Mesendoderm (in vitro differentiated cells): ENCODE measurements around the gene BRCA1.

Experiments used
- DNase-seq: peaks from one replicate; pipeline ENCODE4 v3.0.0; 2013
- H2AK5ac ChIP-seq: 2 replicates; pipeline ENCODE4 v1.6.1; 2013; ENCODE audit warnings: low read length, inconsistent platforms
- H2BK120ac ChIP-seq: 2 replicates; pipeline ENCODE4 v1.6.1; 2013; ENCODE audit warnings: low read depth, mild to moderate bottlenecking, low read length, moderate library complexity, mixed read lengths
- H2BK15ac ChIP-seq: replicated peaks from 2 replicates; pipeline ENCODE4 v1.6.1; 2013; ENCODE audit warnings: low read depth, mild to moderate bottlenecking, moderate library complexity
- H2BK5ac ChIP-seq: 2 replicates; pipeline ENCODE4 v1.6.1; 2013; ENCODE audit warnings: low read length, inconsistent platforms
- H3K18ac ChIP-seq: 2 replicates; pipeline ENCODE4 v1.6.1; 2013; ENCODE audit warnings: mild to moderate bottlenecking, low read length, mixed read lengths
- H3K23ac ChIP-seq: one replicate; pipeline ENCODE4 v1.6.1; 2013; ENCODE audit warnings: low read length
- H3K27ac ChIP-seq: 2 replicates; pipeline ENCODE4 v1.5.1; 2013; ENCODE audit warnings: low read depth, mild to moderate bottlenecking, inconsistent platforms, low read length, moderate library complexity
- H3K27me3 ChIP-seq: 2 replicates; pipeline ENCODE4 v1.6.1; 2013; ENCODE audit warnings: low read length, control low read depth, mild to moderate bottlenecking, inconsistent platforms; ENCODE audit not compliant: insufficient read depth, poor library complexity
- H3K36me3 ChIP-seq: 2 replicates; pipeline ENCODE4 v1.6.1; 2013; ENCODE audit warnings: low read length, inconsistent platforms; ENCODE audit not compliant: control insufficient read depth, insufficient read depth
- H3K4ac ChIP-seq: one replicate; pipeline ENCODE4 v1.6.1; 2013; ENCODE audit warnings: low read depth, mild to moderate bottlenecking, low read length, moderate library complexity
- H3K4me1 ChIP-seq: 2 replicates; pipeline ENCODE4 v1.6.1; 2013; ENCODE audit warnings: low read depth, low read length, inconsistent platforms; ENCODE audit not compliant: control insufficient read depth
- H3K4me2 ChIP-seq: 2 replicates; pipeline ENCODE4 v1.6.1; 2013; ENCODE audit warnings: low read length
- H3K4me3 ChIP-seq: 2 replicates; pipeline ENCODE4 v1.5.1; 2013; ENCODE audit warnings: mild to moderate bottlenecking, low read length
- H3K56ac ChIP-seq: one replicate; pipeline ENCODE4 v1.6.1; 2013; ENCODE audit warnings: low read length
- H3K79me1 ChIP-seq: 2 replicates; pipeline ENCODE4 v1.6.1; 2013; ENCODE audit warnings: low read length, inconsistent platforms
- H3K79me2 ChIP-seq: 2 replicates; pipeline ENCODE4 v1.6.1; 2013; ENCODE audit warnings: mild to moderate bottlenecking, low read length; ENCODE audit not compliant: control insufficient read depth, insufficient read depth
- H3K9ac ChIP-seq: 2 replicates; pipeline ENCODE4 v1.6.1; 2013; ENCODE audit warnings: low read length, inconsistent platforms
- H4K5ac ChIP-seq: one replicate; pipeline ENCODE4 v1.6.1; 2013; ENCODE audit warnings: low read length
- H4K8ac ChIP-seq: one replicate; pipeline ENCODE4 v1.6.1; 2013; ENCODE audit warnings: low read depth, mild to moderate bottlenecking, control low read depth, low read length, moderate library complexity
- WGBS: extraction: QIAGEN DNeasy Blood & Tissue Kit; methylation state at CpG from one replicate; pipeline ENCODE4 v1.1.7; 2013; ENCODE audit warnings: low lambda C conversion rate, missing lambda C conversion rate; ENCODE audit not compliant: insufficient coverage; ENCODE audit errors: extremely low coverage; 5-methylcytosine and 5-hydroxymethylcytosine counted together

BRCA1 gene

GRCh38 chr17:43151880-43152456 is 26.8 kb upstream of the BRCA1 start:
- Histone ChIP-seq H3K18ac (no peak overlapping the region), H3K4me2 (no peak overlapping the region), H3K4ac (no peak overlapping the region), H2BK120ac (no peak overlapping the region), H3K9ac (no peak overlapping the region), H3K36me3 (no peaks in the 10 kb centered on the region), H3K27me3 (no peaks in the 10 kb centered on the region), H3K27ac (no peak overlapping the region), H3K23ac (no peak overlapping the region), H3K79me1 (no peaks in the 10 kb centered on the region), H4K5ac (no peak overlapping the region), H3K4me3 (no peak overlapping the region), H3K79me2 (no peaks in the 10 kb centered on the region), H3K4me1 (no peaks in the 10 kb centered on the region), H2BK5ac (no peak overlapping the region), H2BK15ac (no peak overlapping the region), H4K8ac (no peak overlapping the region), H2AK5ac (no peak overlapping the region), H3K56ac (no peak overlapping the region)
- no peak for DNase-seq
- no CpG with 5 or more reads among the region's 3 CpGs for WGBS

DNA sequence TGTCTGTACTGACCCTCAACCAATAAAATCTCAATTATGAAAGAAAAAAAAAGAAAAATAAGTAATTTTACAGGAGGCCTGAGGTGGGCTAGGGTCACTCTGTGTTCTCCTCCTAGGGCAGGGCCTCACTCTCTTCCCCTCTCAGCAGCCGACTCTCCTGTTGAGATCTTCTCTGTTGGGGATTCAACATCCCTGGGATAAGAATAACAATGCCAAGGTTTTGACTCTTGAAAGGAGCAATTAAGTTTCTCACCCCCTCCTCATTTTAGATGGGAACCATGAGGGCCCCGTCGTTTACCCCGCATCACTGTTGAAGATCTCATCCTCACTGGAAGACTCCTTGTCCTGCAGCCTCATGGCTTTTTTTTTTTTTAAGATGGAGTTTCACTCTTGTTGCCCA is 21.5 kb upstream of the BRCA1 start:
- no peak overlapping the region for H2BK5ac ChIP-seq
- no peak overlapping the region for H2AK5ac ChIP-seq
- H3K79me1 ChIP-seq = no peaks in the 10 kb centered on the region
- no peaks in the 10 kb centered on the region for H3K4me1 ChIP-seq
- H3K4me3 ChIP-seq = no peak overlapping the region
- no peak overlapping the region for H3K56ac ChIP-seq
- H4K5ac ChIP-seq = no peak overlapping the region
- H3K27ac ChIP-seq = no peak overlapping the region
- no peaks in the 10 kb centered on the region for H3K79me2 ChIP-seq
- H3K4me2 ChIP-seq = no peak overlapping the region
- H4K8ac ChIP-seq = no peak overlapping the region
- no peak overlapping the region for H3K9ac ChIP-seq
- no peak for DNase-seq
- no peak overlapping the region for H3K18ac ChIP-seq
- H3K36me3 ChIP-seq = no peaks in the 10 kb centered on the region
- H2BK15ac ChIP-seq = no peak overlapping the region
- no peak overlapping the region for H2BK120ac ChIP-seq
- no CpG with 5 or more reads among the region's 4 CpGs for WGBS
- H3K27me3 ChIP-seq = no peaks in the 10 kb centered on the region
- no peak overlapping the region for H3K4ac ChIP-seq
- H3K23ac ChIP-seq = no peak overlapping the region

- no peak for DNase-seq
- Histone ChIP-seq H2BK5ac (no peak overlapping the region), H3K56ac (no peak overlapping the region), H3K4ac (no peak overlapping the region), H3K9ac (no peak overlapping the region), H3K4me1 (no peaks in the 10 kb centered on the region), H3K4me2 (no peak overlapping the region), H4K8ac (no peak overlapping the region), H3K79me1 (no peaks in the 10 kb centered on the region), H4K5ac (no peak overlapping the region), H2BK120ac (no peak overlapping the region), H2BK15ac (no peak overlapping the region), H3K79me2 (no peaks in the 10 kb centered on the region), H2AK5ac (no peak overlapping the region), H3K4me3 (no peak overlapping the region), H3K27me3 (no peaks in the 10 kb centered on the region), H3K18ac (no peak overlapping the region), H3K36me3 (no peaks in the 10 kb centered on the region), H3K23ac (no peak overlapping the region), H3K27ac (no peak overlapping the region)
- no CpG with 5 or more reads among the region's 5 CpGs for WGBS
These were observed 18.0 kb upstream of the BRCA1 start for GRCh38 chr17:43143201-43143600.

DNA sequence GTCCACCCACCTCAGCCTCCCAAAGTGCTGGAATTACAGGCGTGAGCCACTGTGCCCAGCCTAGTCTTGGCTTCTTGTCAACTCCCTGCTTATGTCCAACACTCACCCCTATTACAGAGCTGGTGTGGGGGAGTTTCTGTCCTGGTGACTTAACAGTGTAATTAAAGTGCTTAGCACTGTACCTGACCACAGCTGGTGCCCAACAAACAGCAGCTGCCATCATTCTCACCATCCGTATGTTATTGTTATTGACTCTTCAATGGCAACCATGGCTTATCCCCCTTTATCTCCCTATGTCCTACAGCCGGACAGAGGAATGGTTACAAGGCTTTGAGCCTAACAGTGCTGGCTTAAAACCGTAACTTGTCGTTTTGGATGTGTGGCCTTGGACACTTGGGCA is 17.0 kb upstream of the BRCA1 start:
- Histone ChIP-seq H3K18ac (no peak overlapping the region), H2BK15ac (no peak overlapping the region), H3K36me3 (no peaks in the 10 kb centered on the region), H2BK5ac (no peak overlapping the region), H4K5ac (no peak overlapping the region), H2AK5ac (no peak overlapping the region), H3K9ac (no peak overlapping the region), H3K4me2 (no peak overlapping the region), H3K56ac (no peak overlapping the region), H3K27ac (no peak overlapping the region), H3K79me1 (no peaks in the 10 kb centered on the region), H4K8ac (no peak overlapping the region), H3K4me1 (no peaks in the 10 kb centered on the region), H3K23ac (no peak overlapping the region), H3K4ac (no peak overlapping the region), H2BK120ac (no peak overlapping the region), H3K27me3 (no peaks in the 10 kb centered on the region), H3K79me2 (no peaks in the 10 kb centered on the region), H3K4me3 (no peak overlapping the region)
- no CpG with 5 or more reads among the region's 5 CpGs for WGBS
- no peak for DNase-seq

GRCh38 chr17:43140396-43141332 is 15.5 kb upstream of the BRCA1 start:
- H2BK120ac ChIP-seq = no peak overlapping the region
- no peaks in the 10 kb centered on the region for H3K79me1 ChIP-seq
- no peaks in the 10 kb centered on the region for H3K27me3 ChIP-seq
- H3K79me2 ChIP-seq = no peaks in the 10 kb centered on the region
- H3K27ac ChIP-seq = no peak overlapping the region
- no peak overlapping the region for H3K4me2 ChIP-seq
- H2BK5ac ChIP-seq = no peak overlapping the region
- no peak overlapping the region for H4K8ac ChIP-seq
- no peaks in the 10 kb centered on the region for H3K4me1 ChIP-seq
- no peaks in the 10 kb centered on the region for H3K36me3 ChIP-seq
- no peak overlapping the region for H3K18ac ChIP-seq
- no peak overlapping the region for H2AK5ac ChIP-seq
- WGBS = no CpG with 5 or more reads among the region's 11 CpGs
- no peak overlapping the region for H3K4ac ChIP-seq
- no peak overlapping the region for H3K4me3 ChIP-seq
- DNase-seq = no peak
- no peak overlapping the region for H2BK15ac ChIP-seq
- no peak overlapping the region for H4K5ac ChIP-seq
- no peak overlapping the region for H3K56ac ChIP-seq
- H3K9ac ChIP-seq = no peak overlapping the region
- no peak overlapping the region for H3K23ac ChIP-seq
